H1 (cell line): ENCODE results near the gene OR2B2. TPM values are rescaled to one million over a fixed set of nuclear protein-coding genes. Genes with fewer than 3 reads are reported as not detected.
A peak's percentile ranks its signal among the peaks of the same experiment; 100 is the strongest.

ENCODE experiments used
- CTCF ChIA-PET: fragments of 300-600 bp; sonication (Branson Sonifier 250); formaldehyde crosslinking; loops from one replicate; lab custom pipeline; 2021; ENCODE audit not compliant: partially characterized antibody; lab: Charles Lee
- POLR2A ChIA-PET: fragments of 300-600 bp; sonication (Branson Sonifier 250); formaldehyde crosslinking; loops from one replicate; lab custom pipeline; 2021; ENCODE audit warnings: inconsistent platforms; ENCODE audit not compliant: partially characterized antibody; lab: Charles Lee
- DNase-seq, 2 experiments: peaks; one replicate each; pipeline versions ENCODE4 v3.0.0 to v3.0.0-alpha.2; 2010 to 2022; ENCODE audit warnings: low spot score in 2 of 2, low read depth in 1 of 2, mixed read lengths in 1 of 2
- FAIRE-seq: peaks from 2 replicates; lab custom pipeline; 2011; peaks lifted over from hg19 to GRCh38; lab: Jason Lieb, UNC
- H2AFZ ChIP-seq: 2 replicates; pipeline ENCODE4 v1.8.1; 2012; ENCODE audit warnings: low read length, inconsistent platforms
- H2AK5ac ChIP-seq: 2 replicates; pipeline ENCODE4 v1.6.1; 2013; ENCODE audit warnings: low read depth, low read length
- H2BK120ac ChIP-seq: replicated peaks from 2 replicates; pipeline ENCODE3; 2013; ENCODE audit warnings: low read depth, low read length, inconsistent platforms
- H2BK12ac ChIP-seq: 2 replicates; pipeline ENCODE4 v1.6.1; 2013; ENCODE audit warnings: low read depth, low read length
- H2BK15ac ChIP-seq: 2 replicates; pipeline ENCODE4 v1.6.1; 2013; ENCODE audit warnings: low read length
- H2BK20ac ChIP-seq: 2 replicates; pipeline ENCODE4 v1.6.1; 2013; ENCODE audit warnings: low read length
- H2BK5ac ChIP-seq: 2 replicates; pipeline ENCODE4 v1.6.1; 2013; ENCODE audit warnings: low read depth, low read length
- H3K14ac ChIP-seq: 2 replicates; pipeline ENCODE4 v1.6.1; 2013; ENCODE audit warnings: inconsistent platforms; ENCODE audit not compliant: insufficient read length
- H3K18ac ChIP-seq: 2 replicates; pipeline ENCODE4 v1.6.1; 2013; ENCODE audit warnings: low read length; ENCODE audit errors: extremely low read depth
- H3K23ac ChIP-seq: 2 replicates; pipeline ENCODE4 v1.6.1; 2013; ENCODE audit warnings: inconsistent platforms; ENCODE audit not compliant: insufficient read length
- H3K23me2 ChIP-seq: 2 replicates; pipeline ENCODE4 v1.6.1; 2013; ENCODE audit warnings: low read depth, low read length
- H3K27ac ChIP-seq: 2 replicates; pipeline ENCODE4 v1.6.1; 2011; ENCODE audit warnings: low read depth, low read length, inconsistent platforms
- H3K27me3 ChIP-seq, 4 experiments: replicated peaks in 1 of 4; 1 replicate in 1 of 4; 2 replicates in 3 of 4; pipeline versions ENCODE4 v1.6.1 to v1.8.1; 2011 to 2013; ENCODE audit warnings: low read length in 3 of 4, mild to moderate bottlenecking in 3 of 4, inconsistent platforms in 2 of 4, mixed read lengths in 2 of 4, moderate library complexity in 1 of 4; ENCODE audit not compliant: control insufficient read depth in 3 of 4, insufficient read depth in 3 of 4; ENCODE audit errors: extremely low read depth in 1 of 4
- H3K36me3 ChIP-seq, 4 experiments: 2 replicates each; pipeline versions ENCODE4 v1.6.1 to v1.8.1; 2011 to 2013; ENCODE audit warnings: mild to moderate bottlenecking in 4 of 4, low read length in 3 of 4, moderate library complexity in 2 of 4, control low read depth in 1 of 4, inconsistent platforms in 1 of 4; ENCODE audit not compliant: insufficient read depth in 4 of 4, control insufficient read depth in 2 of 4
- H3K4ac ChIP-seq: replicated peaks from 2 replicates; pipeline ENCODE3; 2013; ENCODE audit warnings: low read length, low read depth, mixed read lengths, inconsistent platforms; ENCODE audit not compliant: insufficient read length
- H3K4me1 ChIP-seq, 4 experiments: replicated peaks in 1 of 4; 1 replicate in 1 of 4; 2 replicates in 3 of 4; pipeline versions ENCODE4 v1.6.1 to v1.8.1; 2011 to 2013; ENCODE audit warnings: low read length in 3 of 4, inconsistent platforms in 2 of 4, mixed read lengths in 1 of 4; ENCODE audit not compliant: insufficient read depth in 4 of 4, control insufficient read depth in 3 of 4
- H3K4me2 ChIP-seq, 2 experiments: 2 replicates each; pipeline versions ENCODE4 v1.6.1 to v1.8.1; 2011 to 2013; ENCODE audit warnings: low read depth in 2 of 2, low read length in 2 of 2, control low read depth in 1 of 2, inconsistent platforms in 1 of 2, mild to moderate bottlenecking in 1 of 2; ENCODE audit not compliant: insufficient read depth in 1 of 2
- H3K4me3 ChIP-seq, 4 experiments: fragments of 200-600, 300-600 bp in 1 of 4; sonication (generic), shearing (Covaris generic), sonication (Bioruptor Twin) in 1 of 4; 2 replicates each; pipeline versions ENCODE4 v1.5.1 to v1.8.1; 2011 to 2016; ENCODE audit warnings: low read length in 4 of 4, low read depth in 3 of 4, control low read depth in 2 of 4, inconsistent platforms in 2 of 4, mild to moderate bottlenecking in 2 of 4, mixed read lengths in 1 of 4, moderate library complexity in 1 of 4; ENCODE audit not compliant: insufficient read depth in 2 of 4; ENCODE audit errors: extremely low read depth in 1 of 4
- H3K56ac ChIP-seq: replicated peaks from 2 replicates; pipeline ENCODE3; 2013; ENCODE audit warnings: low read depth, mild to moderate bottlenecking, mixed read lengths, low read length, inconsistent platforms; ENCODE audit not compliant: insufficient read length
- H3K79me1 ChIP-seq: 2 replicates; pipeline ENCODE4 v1.6.1; 2013; ENCODE audit warnings: low read depth, low read length, control low read depth
- H3K79me2 ChIP-seq, 2 experiments: 2 replicates each; pipeline versions ENCODE4 v1.6.1 to v1.8.1; 2012 to 2013; ENCODE audit warnings: low read length in 2 of 2, mild to moderate bottlenecking in 2 of 2, inconsistent platforms in 1 of 2; ENCODE audit not compliant: insufficient read depth in 2 of 2, control insufficient read depth in 1 of 2
- H3K9ac ChIP-seq, 4 experiments: replicated peaks in 1 of 4; 1 replicate in 1 of 4; 2 replicates in 3 of 4; pipeline versions ENCODE4 v1.6.1 to v1.8.1; 2011 to 2013; ENCODE audit warnings: low read depth in 3 of 4, low read length in 3 of 4, control low read depth in 2 of 4, mild to moderate bottlenecking in 2 of 4, moderate library complexity in 2 of 4, inconsistent platforms in 1 of 4; ENCODE audit errors: extremely low read depth in 1 of 4
- H3K9me3 ChIP-seq, 2 experiments: 2 replicates each; pipeline versions ENCODE4 v1.6.1 to v1.8.1; 2012 to 2013; ENCODE audit warnings: mild to moderate bottlenecking in 2 of 2, moderate library complexity in 2 of 2, control low read depth in 1 of 2, inconsistent platforms in 1 of 2, low read depth in 1 of 2, low read length in 1 of 2, mixed read lengths in 1 of 2; ENCODE audit not compliant: insufficient read depth in 2 of 2
- H4K20me1 ChIP-seq, 2 experiments: replicated peaks in 1 of 2; 2 replicates each; pipeline versions ENCODE3 to v1.8.1; 2011 to 2013; ENCODE audit warnings: inconsistent platforms in 2 of 2, low read length in 2 of 2, mild to moderate bottlenecking in 1 of 2; ENCODE audit not compliant: insufficient read depth in 2 of 2, control insufficient read depth in 1 of 2
- H4K5ac ChIP-seq: 2 replicates; pipeline ENCODE4 v1.6.1; 2013; ENCODE audit warnings: low read length, low read depth, mixed read lengths, inconsistent platforms; ENCODE audit not compliant: insufficient read length
- H4K8ac ChIP-seq: 2 replicates; pipeline ENCODE4 v1.8.0; 2013; ENCODE audit warnings: mild to moderate bottlenecking, moderate library complexity, low read length, inconsistent platforms; ENCODE audit not compliant: insufficient read depth; ENCODE audit errors: extremely low read depth
- H4K91ac ChIP-seq: replicated peaks from 2 replicates; pipeline ENCODE3; 2013; ENCODE audit warnings: low read length, mixed read lengths, inconsistent platforms; ENCODE audit not compliant: insufficient read length
- ASH2L ChIP-seq: fragments of 200-600, 300-600 bp; sonication (generic); IDR thresholded peaks from one replicate; pipeline ENCODE4 v1.7.1; 2017; ENCODE audit warnings: low read length
- BCL11A ChIP-seq, 2 experiments: IDR thresholded peaks; one replicate each; pipeline ENCODE4 v1.6.1; 2011; ENCODE audit warnings: low read depth in 2 of 2, low read length in 2 of 2, mild to moderate bottlenecking in 2 of 2
- EGR1 ChIP-seq: IDR thresholded peaks from 2 replicates; pipeline ENCODE4 v1.6.1; 2011; ENCODE audit warnings: low read depth, low read length, borderline replicate concordance
- GABPA ChIP-seq: IDR thresholded peaks from 2 replicates; pipeline ENCODE4 v1.6.1; 2011; ENCODE audit warnings: mild to moderate bottlenecking, low read length, moderate library complexity, borderline replicate concordance; ENCODE audit not compliant: insufficient read depth
- PHF8 ChIP-seq: fragments of 200-600 bp; sonication (generic); conservative IDR thresholded peaks from 2 replicates; pipeline ENCODE4 v1.7.1; 2012; ENCODE audit warnings: low read depth, mild to moderate bottlenecking, inconsistent platforms, low read length, moderate library complexity
- POLR2AphosphoS5 ChIP-seq: IDR thresholded peaks from 2 replicates; pipeline ENCODE4 v1.6.1; 2011; ENCODE audit warnings: low read depth, low read length
- SP1 ChIP-seq: IDR thresholded peaks from 2 replicates; pipeline ENCODE4 v1.6.1; 2011; ENCODE audit warnings: low read depth, low read length
- TBP ChIP-seq: IDR thresholded peaks from 2 replicates; pipeline ENCODE4 v1.6.1; 2011; ENCODE audit warnings: low read depth, low read length, improper control_type of control experiment
- WGBS, 2 experiments: shearing (Covaris generic) in 1 of 2; methylation state at CpG; one replicate each; pipeline versions ENCODE4 v1.1.6 to v1.1.7; 2013 to 2015; ENCODE audit warnings: low lambda C conversion rate in 2 of 2, mixed read lengths in 2 of 2, inconsistent platforms in 1 of 2, low coverage in 1 of 2, missing lambda C conversion rate in 1 of 2; ENCODE audit not compliant: insufficient replicate concordance in 2 of 2, insufficient coverage in 1 of 2, insufficient read length in 1 of 2; ENCODE audit errors: extremely low coverage in 1 of 2, missing lambda C conversion rate in 1 of 2; 5-methylcytosine and 5-hydroxymethylcytosine counted together
- polyA plus RNA-seq, 7 experiments: library from polyadenylated mRNA; depleted of rRNA in 3 of 7; stranded (reverse) in 5 of 7; unstranded in 2 of 7; fragments of >200 nt in 5 of 7; fragments of 200-250 nt in 2 of 7; gene quantifications; 1 replicate in 5 of 7; 2 replicates in 1 of 7; 4 replicates in 1 of 7; pipeline versions ENCODE4 v1.2.1 to v1.2.3, GENCODE V29; 2011 to 2013; ENCODE audit warnings: missing spikeins in 2 of 7, mixed read lengths in 2 of 7
- total RNA-seq: library from RNA; stranded (reverse); fragmentation: NEBNext Ultra II Directional; extraction: Animal tissue kit (Norgen Biotek cat#: 25700); gene quantifications from 2 replicates; pipeline ENCODE4 v1.2.1, GENCODE V29; 2021
- TF ChIP-seq, protein P1 (sequence below), 3 experiments: IDR thresholded peaks; 1 replicate in 2 of 3; 2 replicates in 1 of 3; pipeline versions ENCODE4 v1.5.1 to v1.6.1; 2011; ENCODE audit warnings: low read length in 3 of 3, mild to moderate bottlenecking in 3 of 3, inconsistent platforms in 2 of 3, low read depth in 1 of 3, moderate library complexity in 1 of 3; ENCODE audit not compliant: insufficient read depth in 1 of 3; ENCODE audit errors: control extremely low read depth in 1 of 3

The OR2B2 gene
- total and polyA plus RNA-seq, 2 of the 8 experiments (the other 6 are each of a cell fraction or from before 2014, with no cell fraction given), result not detected

GRCh38 chr6:27893059-27893835 lies 18.9 kb downstream of the OR2B2 start:
- Histone ChIP-seq H3K27me3 (no peaks in the 10 kb centered on the region), H3K9ac (peak overlapping the region; percentile 97 to 99 (median 98)), H2BK12ac (no peak overlapping the region), H4K8ac (peak overlapping the region; percentile 90; the same call in 1 of the 2 replicates), H4K5ac (peak overlapping the region; percentile 60), H2AFZ (no peak overlapping the region), H3K36me3 (no peaks in the 10 kb centered on the region), H3K23ac (no peak overlapping the region), H2BK5ac (peak overlapping the region; percentile 94), H2BK20ac (no peak overlapping the region), H3K4me3 (peak overlapping the region; percentile 94 to 99 (median 97)), H3K9me3 (no peaks in the 10 kb centered on the region), H4K91ac (no peak overlapping the region), H2BK120ac (no peak overlapping the region), H3K4me2 (peak overlapping the region; percentile 86 to 100), H2AK5ac (peak overlapping the region; percentile 55; the same call in 1 of the 2 replicates), H3K79me1 (no peaks in the 10 kb centered on the region; the same call in 1 of the 2 replicates), H3K79me2 (peaks cover 0 to 15% of the 10 kb centered on the region in 2 experiments; a peak in 3 of 4 replicates), H3K4me1 (peaks cover 3 to 9% (median 3%) of the 10 kb centered on the region in 4 experiments; a peak in 5 of 7 replicates), H3K14ac (no peak overlapping the region), H4K20me1 (peaks cover 0 to 2% of the 10 kb centered on the region in 2 experiments), H3K4ac (no peak overlapping the region), H2BK15ac (no peak overlapping the region), H3K27ac (peak overlapping the region; percentile 95), H3K56ac (peak overlapping the region; percentile 74), H3K18ac (peak overlapping the region; percentile 63), H3K23me2 (peaks cover 17% of the 10 kb centered on the region)
- DNase-seq (peak; percentile 88 to 96), FAIRE-seq (peak; percentile 81)
- POLR2A ChIA-PET, result interaction anchor here (0.6 to 40.3 kb wide), 100 partner anchors 9 to 1872 kb away, joined by 3 to 3039 read pairs (median 4); partner anchors contain the start of genes ZKSCAN8 and ZSCAN31
- WGBS, 2 experiments, result 0% methylated on average over 41 of the region's 41 CpGs; no CpG with 5 or more reads in 1 of the 2 experiments
- CTCF ChIA-PET, result interaction anchor here (0.6 to 3.9 kb wide), 8 partner anchors 23 to 98 kb away, joined by 3 to 30 read pairs (median 6); a partner anchor contains a TSS
- TF ChIP-seq POLR2AphosphoS5 (peak; percentile 99), BCL11A (IDR thresholded peaks at IDR 0.05; ENCODE audit: low read depth in 2 of 2, low read length in 2 of 2) (no peak), SP1 (peak; percentile 98), TBP (peak; percentile 98), PHF8 (peak; percentile 81; the same call in 1 of the 2 replicates), GABPA (no peak), EGR1 (peak; percentile 60; the same call in 1 of the 2 replicates), ASH2L (peak; percentile 33)
- TF ChIP-seq, protein P1, sequence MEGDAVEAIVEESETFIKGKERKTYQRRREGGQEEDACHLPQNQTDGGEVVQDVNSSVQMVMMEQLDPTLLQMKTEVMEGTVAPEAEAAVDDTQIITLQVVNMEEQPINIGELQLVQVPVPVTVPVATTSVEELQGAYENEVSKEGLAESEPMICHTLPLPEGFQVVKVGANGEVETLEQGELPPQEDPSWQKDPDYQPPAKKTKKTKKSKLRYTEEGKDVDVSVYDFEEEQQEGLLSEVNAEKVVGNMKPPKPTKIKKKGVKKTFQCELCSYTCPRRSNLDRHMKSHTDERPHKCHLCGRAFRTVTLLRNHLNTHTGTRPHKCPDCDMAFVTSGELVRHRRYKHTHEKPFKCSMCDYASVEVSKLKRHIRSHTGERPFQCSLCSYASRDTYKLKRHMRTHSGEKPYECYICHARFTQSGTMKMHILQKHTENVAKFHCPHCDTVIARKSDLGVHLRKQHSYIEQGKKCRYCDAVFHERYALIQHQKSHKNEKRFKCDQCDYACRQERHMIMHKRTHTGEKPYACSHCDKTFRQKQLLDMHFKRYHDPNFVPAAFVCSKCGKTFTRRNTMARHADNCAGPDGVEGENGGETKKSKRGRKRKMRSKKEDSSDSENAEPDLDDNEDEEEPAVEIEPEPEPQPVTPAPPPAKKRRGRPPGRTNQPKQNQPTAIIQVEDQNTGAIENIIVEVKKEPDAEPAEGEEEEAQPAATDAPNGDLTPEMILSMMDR (IDR thresholded peaks at IDR 0.05; ENCODE audit: control extremely low read depth in 1 of 3, insufficient read depth in 1 of 3, low read depth in 1 of 3, low read length in 3 of 3), result no peak
